SK-N-SH (cell line): ENCODE data around the gene VPS52.

Source experiments
- CTCF ChIP-seq: fragments of 200-600 bp; sonication (generic); IDR thresholded peaks from 2 replicates; pipeline ENCODE4 v1.6.1; 2017; ENCODE audit warnings: antibody characterized with exemption, mild to moderate bottlenecking, moderate library complexity
- EP300 ChIP-seq, 2 experiments: IDR thresholded peaks; 2 replicates each; pipeline versions ENCODE4 v1.4.0 to v1.6.1; 2012; ENCODE audit warnings: borderline replicate concordance in 1 of 2, low read depth in 1 of 2, low read length in 1 of 2
- FOXJ3 ChIP-seq: sonication (generic); formaldehyde crosslinking; IDR thresholded peaks from 2 replicates; pipeline ENCODE4 v1.5.1; 2020; ENCODE audit warnings: mild to moderate bottlenecking, missing genetic modification reagents
- NFIC ChIP-seq: IDR thresholded peaks from 2 replicates; pipeline ENCODE4 v1.4.0; 2012; ENCODE audit warnings: borderline replicate concordance
- REST ChIP-seq: IDR thresholded peaks from 2 replicates; pipeline ENCODE4 v1.6.1; 2012; ENCODE audit warnings: mild to moderate bottlenecking, low read depth, low read length, moderate library complexity
- SMC3 ChIP-seq: IDR thresholded peaks from 2 replicates; pipeline ENCODE4 v1.6.1; 2012; ENCODE audit warnings: low read depth, low read length, improper control_type of control experiment
- TAF1 ChIP-seq: IDR thresholded peaks from 2 replicates; pipeline ENCODE4 v1.6.1; 2012; ENCODE audit warnings: low read depth, mild to moderate bottlenecking, low read length, moderate library complexity, borderline replicate concordance
- YY1 ChIP-seq: IDR thresholded peaks from 2 replicates; pipeline ENCODE4 v1.4.0; 2012; ENCODE audit warnings: low read depth, mild to moderate bottlenecking

- no peak for TF ChIP-seq SMC3
- TF ChIP-seq REST = no peak
- no peak for TF ChIP-seq EP300 (IDR thresholded peaks at IDR 0.05; ENCODE audit: borderline replicate concordance in 1 of 2, low read depth in 1 of 2, low read length in 1 of 2)
- TF ChIP-seq FOXJ3 (CRISPR knock-in tag) = no peak
- TF ChIP-seq CTCF = no peak
- TF ChIP-seq NFIC = no peak
- TF ChIP-seq YY1 = no peak
- no peak for TF ChIP-seq TAF1
These were observed 30.2 kb upstream of the VPS52 start for GRCh38 chr6:33301877-33302276.
